Activated naive CD4-positive, alpha-beta T cell treated with anti-CD3 and anti-CD28 coated beads, Interleukin-2, amount 50 U/mL, for 24 hours (primary cell): ENCODE data around the gene MET.
"Not testable (repeated sequence)": the region's sequence is repeated elsewhere in the genome, so short reads cannot be mapped to it uniquely, and the experiment has no call there.

ENCODE experiments used
- H3K27ac Mint-ChIP-seq: one replicate; pipeline ENCODE4 v1.8.0; 2021; ENCODE audit warnings: mild to moderate bottlenecking, mixed read lengths
- H3K27me3 Mint-ChIP-seq: one replicate; pipeline ENCODE4 v1.8.0; 2021; ENCODE audit warnings: mixed read lengths
- H3K36me3 Mint-ChIP-seq: one replicate; pipeline ENCODE4 v1.8.0; 2021; ENCODE audit warnings: mixed read lengths
- H3K4me1 Mint-ChIP-seq: one replicate; pipeline ENCODE4 v1.8.0; 2021; ENCODE audit warnings: mixed read lengths
- H3K4me3 Mint-ChIP-seq: one replicate; pipeline ENCODE4 v1.8.0; 2021; ENCODE audit warnings: mild to moderate bottlenecking, mixed read lengths
- H3K9me3 Mint-ChIP-seq: one replicate; pipeline ENCODE4 v1.8.0; 2021; ENCODE audit warnings: mixed read lengths

MET gene

GRCh38 chr7:116739307-116739706 is 67.3 kb downstream of the MET start:
- H3K27me3 Mint-ChIP-seq: peaks cover 7% of the 10 kb centered on the region
- H3K9me3 Mint-ChIP-seq: no peaks in the 10 kb centered on the region
- H3K4me3 Mint-ChIP-seq: no peak overlapping the region
- no peaks in the 10 kb centered on the region for H3K4me1 Mint-ChIP-seq
- no peaks in the 10 kb centered on the region for H3K36me3 Mint-ChIP-seq
- no peak overlapping the region for H3K27ac Mint-ChIP-seq

GRCh38 chr7:116740231-116740630 is 68.2 kb downstream of the MET start:
- H3K4me1 Mint-ChIP-seq: no peaks in the 10 kb centered on the region
- H3K36me3 Mint-ChIP-seq: no peaks in the 10 kb centered on the region
- H3K27me3 Mint-ChIP-seq: peaks cover 9% of the 10 kb centered on the region
- no peaks in the 10 kb centered on the region for H3K9me3 Mint-ChIP-seq
- H3K4me3 Mint-ChIP-seq: no peak overlapping the region
- H3K27ac Mint-ChIP-seq: no peak overlapping the region

GRCh38 chr7:116740755-116741462 is 68.9 kb downstream of the MET start:
- H3K4me1 Mint-ChIP-seq: no peaks in the 10 kb centered on the region
- H3K27me3 Mint-ChIP-seq: peaks cover 9% of the 10 kb centered on the region
- H3K4me3 Mint-ChIP-seq: no peak overlapping the region
- H3K9me3 Mint-ChIP-seq: no peaks in the 10 kb centered on the region
- no peaks in the 10 kb centered on the region for H3K36me3 Mint-ChIP-seq
- H3K27ac Mint-ChIP-seq: no peak overlapping the region

DNA sequence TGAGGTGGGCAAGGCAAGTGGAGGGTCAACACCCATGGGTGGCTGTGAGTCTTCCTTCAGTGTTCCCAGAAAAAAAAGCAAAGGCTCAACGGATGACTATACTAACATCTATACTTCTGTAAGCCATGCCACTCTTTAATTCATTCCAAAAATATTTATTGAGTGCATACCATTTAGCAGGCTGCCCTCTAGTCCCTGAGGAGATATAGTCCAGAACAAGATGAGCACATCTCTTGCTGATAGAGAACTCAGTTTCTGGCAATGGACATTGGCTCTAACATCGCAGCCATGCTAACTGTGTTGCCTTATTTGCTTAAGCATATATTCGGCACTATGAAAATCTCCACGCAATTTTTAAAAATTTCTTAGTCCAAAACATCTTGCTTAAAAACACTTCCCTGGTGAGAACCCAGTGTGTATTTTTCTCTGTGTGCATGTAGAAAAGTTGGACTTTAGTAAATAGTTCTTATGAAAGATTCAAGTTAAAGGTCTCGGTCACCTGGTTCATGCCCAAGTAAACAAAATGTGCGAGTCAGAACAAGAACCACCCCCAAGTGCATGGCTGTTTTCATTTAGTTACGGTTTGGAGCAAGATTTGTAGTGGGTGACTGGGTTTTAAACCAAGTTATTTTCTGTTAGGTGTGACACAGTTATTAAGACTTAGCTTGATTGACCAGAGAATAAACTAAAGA is 69.8 kb downstream of the MET start:
- H3K9me3 Mint-ChIP-seq: no peaks in the 10 kb centered on the region
- no peaks in the 10 kb centered on the region for H3K4me1 Mint-ChIP-seq
- H3K27ac Mint-ChIP-seq: no peak overlapping the region
- no peaks in the 10 kb centered on the region for H3K36me3 Mint-ChIP-seq
- H3K27me3 Mint-ChIP-seq: peaks cover 9% of the 10 kb centered on the region
- no peak overlapping the region for H3K4me3 Mint-ChIP-seq

GRCh38 chr7:116742641-116743040 is 70.6 kb downstream of the MET start:
- peaks cover 9% of the 10 kb centered on the region for H3K27me3 Mint-ChIP-seq

DNA sequence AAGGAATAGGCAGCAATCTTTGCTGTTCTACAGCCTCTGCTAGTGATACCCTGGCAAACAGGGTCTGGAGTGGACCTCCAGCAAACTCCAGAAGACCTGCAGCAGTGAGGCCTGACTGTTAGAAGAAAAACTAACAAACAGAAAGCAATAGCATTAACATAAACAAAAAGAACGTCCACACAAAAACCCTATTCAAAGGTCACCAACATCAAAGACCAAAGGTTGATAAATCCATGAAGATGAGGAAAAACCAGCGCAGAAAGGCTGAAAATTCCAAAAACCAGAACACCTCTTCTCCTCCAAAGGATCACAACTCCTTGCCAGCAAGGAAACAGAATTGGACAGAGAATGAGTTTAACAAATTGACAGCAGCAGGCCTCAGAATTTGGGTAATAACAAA is 71.8 kb downstream of the MET start:
- H3K4me3 Mint-ChIP-seq, H3K4me1 Mint-ChIP-seq, H3K27me3 Mint-ChIP-seq, H3K27ac Mint-ChIP-seq, H3K36me3 Mint-ChIP-seq, H3K9me3 Mint-ChIP-seq: not testable (repeated sequence)

More at GRCh38 chr7:116742641-116743040, 70.6 kb downstream of the MET start:
- Mint-ChIP-seq H3K9me3 (peaks cover 7% of the 10 kb centered on the region), H3K4me1 (no peaks in the 10 kb centered on the region), H3K36me3 (no peaks in the 10 kb centered on the region), H3K4me3 (no peak overlapping the region), H3K27ac (no peak overlapping the region)

DNA sequence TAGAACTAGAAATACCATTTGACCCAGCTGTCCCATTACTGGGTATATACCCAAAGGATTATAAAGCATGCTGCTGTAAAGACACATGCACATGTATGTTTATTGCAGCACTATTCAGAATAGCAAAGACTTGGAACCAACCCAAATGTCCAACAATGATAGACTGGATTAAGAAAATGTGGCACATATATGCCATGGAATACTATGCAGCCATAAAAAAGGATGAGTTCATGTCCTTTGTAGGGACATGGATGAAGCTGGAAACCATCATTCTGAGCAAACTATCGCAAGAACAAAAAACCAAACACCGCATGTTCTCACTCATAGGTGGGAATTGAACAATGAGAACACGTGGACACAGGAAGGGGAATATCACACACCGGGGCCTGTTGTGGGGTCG is 74.4 kb downstream of the MET start:
- Mint-ChIP-seq H3K9me3 (peaks cover 12% of the 10 kb centered on the region), H3K27me3 (peaks cover 16% of the 10 kb centered on the region)
- H3K36me3 Mint-ChIP-seq, H3K27ac Mint-ChIP-seq, H3K4me3 Mint-ChIP-seq, H3K4me1 Mint-ChIP-seq: not testable (repeated sequence)

- H3K27me3 Mint-ChIP-seq, H3K4me1 Mint-ChIP-seq, H3K27ac Mint-ChIP-seq, H3K4me3 Mint-ChIP-seq, H3K36me3 Mint-ChIP-seq: not testable (repeated sequence)
- H3K9me3 Mint-ChIP-seq: peaks cover 12% of the 10 kb centered on the region
Observed at GRCh38 chr7:116751070-116751469, 79.1 kb downstream of the MET start.

- Mint-ChIP-seq H3K4me3 (no peak overlapping the region), H3K36me3 (no peaks in the 10 kb centered on the region), H3K4me1 (no peaks in the 10 kb centered on the region), H3K9me3 (peaks cover 7% of the 10 kb centered on the region), H3K27me3 (peaks cover 9% of the 10 kb centered on the region), H3K27ac (no peak overlapping the region)
Observed at GRCh38 chr7:116752305-116753074, 80.5 kb downstream of the MET start.

- Mint-ChIP-seq H3K27ac (no peak overlapping the region), H3K4me1 (no peaks in the 10 kb centered on the region), H3K36me3 (no peaks in the 10 kb centered on the region), H3K4me3 (no peak overlapping the region), H3K9me3 (peaks cover 4% of the 10 kb centered on the region), H3K27me3 (peaks cover 9% of the 10 kb centered on the region)
Observed at GRCh38 chr7:116753130-116753529, 81.1 kb downstream of the MET start.

DNA sequence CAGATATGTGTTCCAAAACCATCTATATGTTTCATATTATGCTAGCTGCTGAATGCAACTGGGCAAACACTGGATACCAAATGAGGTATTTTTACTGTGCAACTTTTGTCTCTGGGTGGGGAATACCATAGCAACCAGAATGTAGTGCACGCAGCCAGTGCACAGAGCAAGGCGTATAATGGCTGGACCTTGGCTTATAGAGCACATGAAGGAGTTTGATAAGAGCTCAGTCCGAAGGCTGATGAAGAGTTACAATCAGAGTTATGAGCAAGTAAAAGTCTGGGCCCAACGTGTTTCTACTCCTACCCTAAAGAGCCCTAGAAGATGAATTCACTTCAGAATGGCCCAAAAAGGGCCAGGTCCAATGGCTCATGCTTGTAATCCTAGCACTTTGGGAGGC is 82.2 kb downstream of the MET start:
- no peaks in the 10 kb centered on the region for H3K36me3 Mint-ChIP-seq
- H3K27ac Mint-ChIP-seq: no peak overlapping the region
- H3K4me1 Mint-ChIP-seq: no peaks in the 10 kb centered on the region
- no peak overlapping the region for H3K4me3 Mint-ChIP-seq
- peaks cover 4% of the 10 kb centered on the region for H3K9me3 Mint-ChIP-seq
- H3K27me3 Mint-ChIP-seq: peaks cover 9% of the 10 kb centered on the region

GRCh38 chr7:116757283-116757682 is 85.3 kb downstream of the MET start:
- peaks cover 4% of the 10 kb centered on the region for H3K27me3 Mint-ChIP-seq
- H3K27ac Mint-ChIP-seq: no peak overlapping the region
- H3K36me3 Mint-ChIP-seq: no peaks in the 10 kb centered on the region
- H3K9me3 Mint-ChIP-seq: no peaks in the 10 kb centered on the region
- H3K4me1 Mint-ChIP-seq: no peaks in the 10 kb centered on the region
- no peak overlapping the region for H3K4me3 Mint-ChIP-seq

DNA sequence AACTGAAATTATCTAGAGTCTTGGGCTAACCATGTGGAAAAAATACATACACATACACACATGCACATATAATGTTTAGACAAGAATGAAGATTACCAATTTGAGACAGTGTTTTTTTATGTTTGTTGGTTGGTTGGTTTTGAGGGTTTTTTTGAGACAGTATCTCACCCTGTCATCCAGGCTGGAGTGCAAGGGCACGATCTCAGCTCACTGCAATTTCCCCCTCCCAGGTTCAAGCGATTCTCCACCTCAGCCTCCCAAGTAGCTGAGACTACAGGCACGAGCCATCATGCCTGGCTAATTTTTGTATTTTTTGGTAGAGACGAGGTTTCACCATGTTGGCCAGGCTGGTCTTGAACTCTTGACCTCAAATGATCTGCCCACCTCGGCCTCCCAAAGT is 87.6 kb downstream of the MET start:
- H3K4me1 Mint-ChIP-seq, H3K27me3 Mint-ChIP-seq: not testable (repeated sequence)

DNA sequence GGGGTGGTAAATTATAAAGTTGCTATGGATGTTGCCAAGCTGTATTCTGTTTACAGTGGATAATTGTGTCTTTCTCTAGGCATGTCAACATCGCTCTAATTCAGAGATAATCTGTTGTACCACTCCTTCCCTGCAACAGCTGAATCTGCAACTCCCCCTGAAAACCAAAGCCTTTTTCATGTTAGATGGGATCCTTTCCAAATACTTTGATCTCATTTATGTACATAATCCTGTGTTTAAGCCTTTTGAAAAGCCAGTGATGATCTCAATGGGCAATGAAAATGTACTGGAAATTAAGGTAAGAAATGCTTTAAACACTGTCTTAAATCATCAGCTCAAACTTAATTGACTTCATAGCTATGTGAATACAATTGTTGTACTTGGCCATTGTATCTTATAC is 91.0 kb downstream of the MET start:
- H3K4me3 Mint-ChIP-seq: no peak overlapping the region
- no peaks in the 10 kb centered on the region for H3K36me3 Mint-ChIP-seq
- no peaks in the 10 kb centered on the region for H3K4me1 Mint-ChIP-seq
- H3K9me3 Mint-ChIP-seq: no peaks in the 10 kb centered on the region
- H3K27ac Mint-ChIP-seq: no peak overlapping the region
- H3K27me3 Mint-ChIP-seq: peaks cover 10% of the 10 kb centered on the region

More for the DNA sequence above, 87.6 kb downstream of the MET start:
- H3K36me3 Mint-ChIP-seq, H3K4me3 Mint-ChIP-seq, H3K9me3 Mint-ChIP-seq, H3K27ac Mint-ChIP-seq: not testable (repeated sequence)

DNA sequence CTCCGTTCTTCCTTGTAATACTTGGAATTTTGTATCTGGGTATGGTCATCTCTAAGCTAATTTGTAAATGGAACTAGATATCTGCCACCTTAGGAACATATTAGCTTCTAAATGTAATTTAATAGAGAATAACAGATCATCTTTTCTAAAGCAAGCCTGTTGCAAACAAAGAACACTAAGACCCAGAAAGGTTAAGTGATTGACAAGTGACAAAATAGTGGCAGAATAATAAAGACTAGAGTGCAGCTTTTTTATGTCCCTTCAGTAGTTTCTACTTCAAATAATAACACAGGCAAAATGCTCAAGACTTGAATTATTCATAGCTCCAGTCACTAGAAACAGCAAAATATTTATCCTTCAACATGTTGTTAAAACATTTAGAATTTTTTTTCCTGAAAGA is 91.7 kb downstream of the MET start:
- no peaks in the 10 kb centered on the region for H3K9me3 Mint-ChIP-seq
- peaks cover 10% of the 10 kb centered on the region for H3K27me3 Mint-ChIP-seq
- H3K27ac Mint-ChIP-seq: no peak overlapping the region
- no peak overlapping the region for H3K4me3 Mint-ChIP-seq
- H3K36me3 Mint-ChIP-seq: no peaks in the 10 kb centered on the region
- H3K4me1 Mint-ChIP-seq: no peaks in the 10 kb centered on the region

- Mint-ChIP-seq H3K27me3 (peaks cover 8% of the 10 kb centered on the region), H3K36me3 (no peaks in the 10 kb centered on the region), H3K4me1 (no peaks in the 10 kb centered on the region), H3K27ac (no peak overlapping the region), H3K4me3 (no peak overlapping the region), H3K9me3 (no peaks in the 10 kb centered on the region)
Observed at GRCh38 chr7:116766881-116767280, 94.9 kb downstream of the MET start.
